ENCODE measurements around the gene ABCG2.
"Not testable (repeated sequence)": the region's sequence is repeated elsewhere in the genome, so short reads cannot be mapped to it uniquely, and the experiment has no call there.

ABCG2 gene

GRCh38 chr4:88163336-88163735, 4.9 kb upstream of the ABCG2 start:
- no peak for DNase-seq

DNA sequence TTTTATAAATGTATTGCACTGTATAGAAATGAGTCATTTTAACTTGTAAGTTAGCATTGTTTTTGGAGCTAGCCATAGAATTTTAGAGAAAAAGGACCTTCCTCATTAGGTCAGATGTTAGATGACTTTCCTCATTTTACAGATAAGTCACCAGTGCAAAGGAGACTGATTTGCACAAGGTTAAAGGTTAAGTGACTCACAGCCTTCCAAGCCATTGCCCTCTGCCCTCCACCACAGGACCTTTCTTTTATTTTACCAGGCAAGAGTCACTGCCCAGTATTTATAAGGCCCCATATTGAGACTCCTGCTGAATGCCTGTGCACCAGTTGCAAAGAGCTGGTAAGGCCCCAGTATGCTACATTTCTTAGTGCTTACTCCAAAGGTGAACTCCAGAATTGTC, 4.2 kb upstream of the ABCG2 start:
- DNase-seq: no peak

DNA sequence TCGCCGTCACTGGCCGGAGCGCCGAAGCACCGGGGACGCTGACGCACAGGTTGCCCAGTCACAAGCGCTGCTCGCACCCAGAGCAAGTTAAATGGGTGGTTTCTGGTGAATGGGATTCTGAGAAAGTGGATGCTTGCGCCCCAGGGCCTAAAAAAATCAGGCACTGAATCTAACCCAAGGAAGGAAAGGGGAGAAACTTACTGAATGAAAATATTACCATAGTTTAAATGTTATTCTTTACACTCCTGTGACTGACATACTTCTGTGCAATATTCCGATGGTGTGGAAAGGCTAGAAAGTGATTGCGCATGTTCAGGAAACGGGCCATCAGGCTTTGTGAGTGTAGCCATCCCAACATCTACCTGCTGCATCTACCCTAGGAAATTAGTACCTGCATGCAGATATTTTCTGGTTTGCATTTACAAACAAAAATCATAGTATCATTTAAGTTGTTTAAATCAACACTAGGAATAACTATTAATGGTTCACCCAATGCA, 838 bp upstream of the ABCG2 start:
- DNase-seq: no peak

GRCh38 chr4:88158038-88158488, 376 bp downstream of the ABCG2 start:
- DNase-seq: no peak

- not testable (repeated sequence) for DNase-seq
Measured at GRCh38 chr4:88152331-88152730, 6.1 kb downstream of the ABCG2 start.

- no peak for DNase-seq
Measured at GRCh38 chr4:88148560-88148959, 9.9 kb downstream of the ABCG2 start.

DNA sequence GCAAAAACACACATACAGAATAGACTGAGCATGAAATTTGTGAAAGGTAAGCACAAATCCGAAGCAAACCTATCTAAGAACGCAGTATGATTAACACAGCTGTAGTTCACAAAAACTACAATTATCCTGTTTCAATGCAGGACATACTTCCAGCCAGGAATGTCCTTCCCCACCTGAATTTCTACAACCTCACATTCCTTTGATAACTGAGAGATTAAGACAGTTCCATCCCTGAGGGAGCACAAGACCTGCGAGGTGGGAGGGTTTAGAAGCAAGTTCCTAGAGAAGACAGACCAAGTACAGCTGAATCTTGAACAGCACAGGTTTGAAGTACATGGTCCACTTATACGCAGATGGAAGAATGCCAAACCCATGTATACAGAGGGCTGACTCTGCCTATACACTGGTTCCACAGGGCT, 10.6 kb downstream of the ABCG2 start:
- no peak for DNase-seq

DNA sequence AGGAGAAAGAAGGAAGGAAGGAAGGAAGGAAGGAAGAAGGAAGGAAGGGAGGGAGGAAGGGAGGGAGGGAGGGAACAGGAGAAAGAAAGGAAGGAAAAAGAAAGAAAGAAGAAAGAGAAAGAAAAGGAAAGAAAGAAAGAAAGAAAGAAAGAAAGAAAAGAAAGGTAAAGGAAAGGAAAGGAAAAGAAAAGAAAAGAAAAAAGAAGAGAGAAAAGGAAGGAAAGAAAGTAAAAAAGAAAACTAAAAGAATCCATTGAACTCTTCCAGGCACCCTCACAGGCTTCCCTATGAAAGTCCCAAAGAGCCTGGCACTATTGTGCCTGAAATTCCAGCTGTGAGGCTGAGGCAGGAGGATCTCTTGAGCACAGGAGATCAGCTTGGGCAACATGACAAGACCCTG, 11.5 kb downstream of the ABCG2 start:
- no peak for DNase-seq

DNA sequence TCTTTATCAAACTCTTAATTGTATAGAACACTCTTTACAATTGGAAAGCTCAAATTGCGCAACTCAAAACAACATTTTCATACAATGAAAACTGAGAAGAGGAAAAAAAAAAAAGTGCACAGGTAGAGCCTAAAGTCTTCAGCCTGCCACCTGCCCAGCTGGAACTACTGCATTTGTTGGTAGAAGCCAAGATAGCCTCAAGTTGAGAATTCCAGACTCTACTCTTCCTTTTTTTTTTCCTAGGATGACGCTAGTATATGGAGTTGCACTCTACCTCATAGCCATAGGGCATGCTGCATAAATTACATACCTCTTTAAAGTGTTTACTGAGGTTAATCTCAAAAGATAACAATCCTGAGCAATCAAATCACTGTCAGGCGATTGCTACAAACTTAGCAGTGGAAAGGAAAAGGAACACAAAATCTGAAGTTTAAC, 13.6 kb downstream of the ABCG2 start:
- no peak for DNase-seq

- DNase-seq: no peak
Measured at GRCh38 chr4:88144048-88144447, 14.4 kb downstream of the ABCG2 start.

DNA sequence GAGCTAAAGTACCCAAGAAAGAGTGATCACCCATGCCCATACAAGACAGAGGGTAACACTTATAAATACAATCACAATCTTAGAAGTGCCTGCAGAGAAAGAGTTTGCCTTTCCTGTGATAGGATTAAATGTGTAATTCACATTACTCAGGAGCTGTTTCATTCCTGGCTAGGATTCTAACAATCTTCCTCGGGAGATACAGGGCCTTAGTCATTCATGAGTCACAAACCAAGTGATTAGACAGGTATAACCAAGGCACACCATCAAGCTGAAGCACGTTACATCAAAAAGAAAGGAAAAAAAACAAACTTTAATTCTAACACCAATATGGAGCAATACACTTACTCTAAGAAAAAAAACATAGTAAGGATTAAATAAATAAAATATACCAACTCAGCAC, 14.9 kb downstream of the ABCG2 start:
- DNase-seq: no peak

DNA sequence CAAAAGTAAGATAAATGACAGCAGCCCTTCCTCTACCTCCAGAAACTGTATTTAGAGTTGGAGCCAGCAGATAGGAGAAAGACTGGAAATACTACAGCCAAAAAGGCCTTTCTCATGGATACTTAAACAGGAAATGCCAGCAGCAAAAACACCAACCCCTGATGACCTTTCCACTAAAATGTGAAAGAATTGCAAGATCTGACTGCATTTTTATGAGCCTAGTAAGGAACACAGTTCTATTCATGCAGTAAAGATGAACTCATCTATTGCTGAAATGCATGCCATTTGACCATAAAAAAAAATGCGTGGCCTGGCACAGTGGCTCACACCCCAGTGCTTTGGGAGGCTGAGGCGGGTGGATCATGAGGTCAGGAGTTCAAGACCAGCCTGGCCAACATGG, 19.9 kb downstream of the ABCG2 start:
- no peak for DNase-seq

DNA sequence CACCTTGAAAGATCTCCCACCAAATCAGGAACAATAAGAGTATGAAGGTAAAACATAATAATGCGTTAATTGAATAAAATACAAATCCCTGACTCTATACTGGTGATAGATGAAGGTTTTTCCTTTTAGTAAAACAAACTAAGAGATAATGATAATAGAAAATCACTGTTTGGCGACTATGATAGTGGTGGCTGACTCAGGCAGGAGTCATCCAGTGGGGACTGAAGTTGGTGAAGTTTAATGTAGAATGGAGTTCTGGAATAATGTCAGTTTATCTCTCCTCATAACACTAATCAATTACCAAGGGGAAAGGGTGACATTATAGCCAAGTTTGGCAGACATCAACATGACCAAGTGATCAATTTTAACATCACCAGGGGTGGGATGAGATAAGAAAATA, 21.3 kb downstream of the ABCG2 start:
- no peak for DNase-seq

- DNase-seq: no peak
Measured at GRCh38 chr4:88136249-88136648, 22.2 kb downstream of the ABCG2 start.

GRCh38 chr4:88135356-88135663, 23.1 kb downstream of the ABCG2 start:
- DNase-seq: no peak

DNA sequence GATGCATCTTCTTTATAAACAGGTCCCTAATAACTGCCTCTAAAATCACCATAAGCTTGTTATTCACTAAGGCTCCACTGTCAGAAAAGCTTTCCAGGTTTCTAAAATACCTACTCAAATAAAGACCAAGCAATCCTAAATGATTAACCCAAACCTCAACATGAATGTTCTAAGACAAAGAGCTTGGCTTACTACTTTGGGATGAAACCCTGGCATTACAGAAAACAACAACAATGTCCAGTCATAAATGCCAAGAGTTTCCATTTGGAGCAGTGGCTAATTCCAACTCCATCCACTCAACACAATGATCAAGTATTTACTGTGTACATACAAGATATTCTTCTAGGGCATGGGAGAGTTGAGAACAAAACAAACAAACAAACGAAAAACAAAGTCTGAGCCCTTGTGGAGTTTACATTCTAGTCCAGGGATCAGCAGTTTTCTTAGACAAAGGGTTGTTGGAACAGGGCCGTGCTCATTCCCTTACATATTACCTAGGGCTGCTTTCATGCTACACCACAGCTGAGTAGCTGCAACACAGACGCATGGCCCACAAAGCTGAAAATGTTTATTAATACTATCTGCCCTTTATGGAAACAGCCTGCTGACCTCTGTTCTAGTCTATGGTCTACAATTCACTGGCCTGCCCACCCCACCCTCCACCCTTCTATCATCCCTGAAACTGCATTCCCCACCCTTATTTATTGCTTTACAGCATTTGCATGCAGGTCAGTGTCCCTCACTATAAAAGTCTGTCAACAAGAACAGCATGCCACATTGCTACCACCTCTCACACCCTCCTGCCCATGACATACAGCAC, 23.7 kb downstream of the ABCG2 start:
- no peak for DNase-seq

- no peak for DNase-seq
Measured at GRCh38 chr4:88134111-88134510, 24.3 kb downstream of the ABCG2 start.

DNA sequence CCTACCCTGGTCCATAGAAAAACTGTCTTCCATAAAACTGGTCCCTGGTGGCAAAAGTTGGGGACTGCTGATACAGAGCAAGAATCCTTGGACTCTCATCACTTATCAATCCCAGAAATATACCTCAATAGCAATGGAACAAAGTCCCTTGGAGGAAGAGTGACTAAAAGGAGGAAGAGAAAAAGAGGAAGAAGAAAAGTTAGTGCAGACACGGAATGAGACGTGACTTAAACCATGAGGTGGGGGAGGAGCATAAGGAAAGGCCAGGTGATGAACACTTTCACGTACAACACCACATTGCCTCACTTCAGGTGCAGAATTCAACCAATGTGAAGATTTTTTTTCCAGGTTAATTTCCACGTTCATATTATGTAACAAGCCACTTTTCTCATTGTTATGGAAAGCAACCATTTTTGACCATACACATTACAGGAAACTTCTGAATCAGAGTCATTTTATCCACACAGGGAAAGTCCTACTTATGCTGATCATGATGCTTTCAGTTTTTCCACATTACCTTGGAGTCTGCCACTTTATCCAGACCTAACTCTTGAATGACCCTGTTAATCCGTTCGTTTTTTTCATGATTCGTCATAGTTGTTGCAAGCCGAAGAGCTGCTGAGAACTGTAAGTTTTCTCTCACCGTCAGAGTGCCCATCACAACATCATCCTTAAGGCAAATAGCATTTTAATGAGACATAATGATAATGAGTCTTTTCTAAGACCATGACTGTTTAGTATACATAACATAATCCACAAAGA, 27.7 kb downstream of the ABCG2 start:
- no peak for DNase-seq

GRCh38 chr4:88130003-88130402, 28.4 kb downstream of the ABCG2 start:
- no peak for DNase-seq

DNA sequence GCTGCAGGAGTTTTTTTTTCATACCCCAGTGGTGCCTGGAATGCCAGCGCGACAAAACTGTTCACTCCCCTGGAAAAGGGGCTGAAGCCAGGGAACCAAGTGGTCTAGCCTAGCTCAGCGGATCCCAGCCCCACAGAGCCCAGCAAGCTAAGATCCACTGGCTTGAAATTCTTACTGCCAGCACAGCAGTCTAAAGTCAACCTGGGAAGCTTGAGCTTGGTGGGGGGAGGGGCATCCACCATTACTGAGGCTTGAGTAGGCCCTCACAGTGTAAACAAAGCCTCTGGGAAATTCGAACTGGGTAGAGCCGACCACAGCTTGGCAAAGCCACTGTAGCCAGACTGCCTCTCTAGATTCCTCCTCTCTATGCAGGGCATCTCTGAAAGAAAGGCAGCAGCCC, 36.2 kb downstream of the ABCG2 start:
- not testable (repeated sequence) for DNase-seq

- DNase-seq: no peak
Measured at GRCh38 chr4:88119943-88120342, 38.5 kb downstream of the ABCG2 start.

- DNase-seq: no peak
Measured at GRCh38 chr4:88115587-88115986, 42.9 kb downstream of the ABCG2 start.

GRCh38 chr4:88112856-88113255, 45.6 kb downstream of the ABCG2 start:
- no peak for DNase-seq

GRCh38 chr4:88110826-88111225, 47.6 kb downstream of the ABCG2 start:
- no peak for DNase-seq

Data from NCI-H146 (cell line).